ENCODE measurements around the gene FAM83D.
A peak's percentile ranks its signal among the peaks of the same experiment; 100 is the strongest.
"Not testable (repeated sequence)": the region's sequence is repeated elsewhere in the genome, so short reads cannot be mapped to it uniquely, and the experiment has no call there.

FAM83D gene

GRCh38 chr20:38963745-38964144 lies 37.5 kb downstream of the FAM83D start:
- no peak for DNase-seq (ENCODE audit: low spot score)

DNA sequence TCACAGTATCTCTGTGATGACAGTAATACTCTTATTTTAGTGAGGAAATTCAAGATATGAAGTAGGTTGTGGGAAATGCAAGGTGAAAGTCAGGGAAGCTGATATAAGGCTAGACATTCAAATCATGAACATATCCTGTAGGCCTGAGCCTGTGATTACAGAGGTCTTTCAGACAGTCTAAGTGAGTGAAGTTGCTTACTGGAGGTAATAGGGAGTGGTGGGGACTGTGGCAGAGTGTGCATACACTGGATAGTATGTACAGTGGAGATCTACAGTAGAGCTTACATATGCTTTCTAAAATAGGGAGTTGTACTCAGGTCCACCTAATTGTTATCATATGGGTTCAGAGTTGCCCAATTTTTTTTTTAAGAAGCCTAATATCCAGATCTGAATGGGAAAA lies 39.0 kb downstream of the FAM83D start:
- DNase-seq (ENCODE audit: low spot score) = no peak

GRCh38 chr20:38968090-38968489 lies 41.9 kb downstream of the FAM83D start:
- DNase-seq (ENCODE audit: low spot score) = no peak

- DNase-seq (ENCODE audit: low spot score) = peak; percentile 26
These were observed 43.5 kb downstream of the FAM83D start for GRCh38 chr20:38969708-38970107.

DNA sequence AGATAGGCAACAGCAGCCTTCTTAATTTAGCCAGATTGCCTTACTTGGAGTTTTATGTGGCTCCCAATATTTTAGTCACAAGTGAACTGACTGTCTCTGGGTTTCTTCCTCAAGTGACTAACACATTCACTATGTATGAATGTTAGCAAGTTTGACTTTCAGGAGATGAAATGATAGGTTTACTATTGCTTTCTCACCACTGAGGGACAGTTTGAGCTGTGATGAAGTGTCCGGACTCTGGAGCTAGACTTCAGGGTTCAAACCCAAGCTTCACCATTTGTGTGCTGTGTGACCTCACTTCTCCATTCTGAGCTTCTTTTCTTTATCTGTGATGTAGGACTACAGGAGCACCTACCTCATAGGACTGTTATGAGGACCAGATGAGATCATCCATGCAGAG lies 44.1 kb downstream of the FAM83D start:
- DNase-seq (ENCODE audit: low spot score) = no peak

GRCh38 chr20:38973107-38973506 lies 46.9 kb downstream of the FAM83D start:
- DNase-seq (ENCODE audit: low spot score) = no peak

- no peak for DNase-seq (ENCODE audit: low spot score)
These were observed 47.4 kb downstream of the FAM83D start for GRCh38 chr20:38973645-38974044.

DNA sequence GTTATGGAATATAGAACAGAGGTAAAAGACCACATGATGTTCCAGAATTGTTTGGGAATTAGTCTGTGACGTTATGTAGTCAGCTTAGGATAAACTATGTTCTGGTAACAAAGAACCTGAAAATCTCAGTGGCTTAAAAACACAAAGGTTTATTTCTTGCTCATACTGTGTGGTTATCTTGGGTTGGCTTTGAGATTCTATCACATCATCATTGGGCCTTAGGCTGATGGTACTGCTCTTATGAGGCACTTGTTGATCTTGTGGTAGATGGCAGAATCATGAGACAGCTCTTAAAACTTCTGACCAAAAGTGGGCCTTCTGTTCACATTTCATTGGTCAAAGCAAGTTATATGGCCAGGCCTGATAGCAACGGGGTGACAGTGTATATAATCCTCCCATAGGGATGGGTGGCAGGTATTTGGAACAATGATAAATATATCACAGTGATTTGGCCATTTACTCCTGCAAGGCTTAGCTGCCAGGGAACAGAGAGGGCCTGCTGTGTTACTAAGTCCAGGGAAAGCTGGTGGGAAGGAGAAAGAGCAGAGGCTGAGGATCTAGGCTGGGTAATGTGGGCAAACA lies 49.4 kb downstream of the FAM83D start:
- no peak for DNase-seq (ENCODE audit: low spot score)

DNA sequence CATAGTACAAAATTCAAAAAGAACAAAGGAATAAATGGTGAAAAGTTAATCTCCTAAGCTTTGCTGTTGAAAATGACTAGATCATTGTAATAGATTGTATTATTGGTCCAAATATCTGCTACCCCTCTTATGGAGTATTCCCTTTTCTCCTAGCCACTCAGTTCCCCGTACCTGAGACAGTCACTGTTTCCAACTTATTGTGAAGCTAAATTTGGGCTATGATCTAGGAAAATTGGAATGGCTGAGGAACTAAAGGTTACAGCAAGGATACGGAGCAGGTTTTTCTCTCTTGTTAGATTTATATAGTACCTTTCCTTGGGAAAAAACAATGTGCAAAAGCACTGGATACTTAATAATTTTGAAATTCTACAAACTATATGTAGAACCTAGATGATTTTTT lies 53.2 kb downstream of the FAM83D start:
- no peak for DNase-seq (ENCODE audit: low spot score)

- DNase-seq (ENCODE audit: low spot score) = no peak
These were observed 53.6 kb downstream of the FAM83D start for GRCh38 chr20:38979842-38980241.

- no peak for DNase-seq (ENCODE audit: low spot score)
These were observed 56.1 kb downstream of the FAM83D start for GRCh38 chr20:38982291-38982690.

DNA sequence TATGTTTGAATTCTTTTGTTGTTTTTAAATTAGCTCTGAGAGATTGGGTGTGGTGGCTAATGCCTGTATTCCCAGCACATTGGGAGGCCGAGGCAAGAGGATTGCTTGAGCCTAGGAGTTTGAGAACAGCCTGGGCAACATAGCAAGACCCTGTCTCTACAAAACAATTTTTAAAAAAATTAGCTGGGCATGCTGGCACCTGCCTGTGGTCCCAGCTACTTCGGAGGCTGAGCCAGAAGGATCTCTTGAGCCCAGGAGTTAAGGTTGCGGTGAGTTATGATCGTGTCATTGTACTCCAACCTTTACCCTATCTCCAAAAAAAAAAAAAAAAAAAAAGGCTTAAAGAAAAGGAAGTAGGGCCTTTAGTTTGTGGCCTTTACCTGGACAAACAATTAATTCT lies 58.8 kb downstream of the FAM83D start:
- no peak for DNase-seq (ENCODE audit: low spot score)

DNA sequence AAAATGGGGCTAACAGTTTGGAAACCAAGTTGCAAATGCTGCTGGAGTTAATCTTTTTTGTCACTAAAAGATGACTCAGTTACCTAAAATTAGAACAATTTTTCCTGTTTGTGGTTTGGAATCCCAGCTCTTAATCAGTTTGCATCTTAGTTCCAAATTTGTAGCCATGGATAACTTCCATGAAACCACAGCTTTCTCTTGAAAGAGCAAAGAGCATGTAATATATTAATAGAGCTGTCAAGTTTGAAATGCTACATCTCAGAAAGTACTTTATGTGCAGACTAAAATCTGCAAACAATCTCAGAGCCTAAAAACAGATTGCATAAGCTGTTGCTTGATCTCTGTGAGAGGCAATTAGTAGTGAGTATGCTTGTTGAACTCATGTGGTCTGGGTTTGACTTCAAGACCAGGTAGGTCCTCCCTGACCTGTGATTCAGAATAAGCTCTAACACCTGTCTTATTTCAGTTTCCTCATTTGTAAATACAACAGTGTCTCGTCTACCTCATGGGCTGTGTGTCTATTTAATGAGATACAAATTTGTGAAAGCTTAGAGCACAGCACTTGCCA lies 59.5 kb downstream of the FAM83D start:
- no peak for DNase-seq (ENCODE audit: low spot score)

- DNase-seq (ENCODE audit: low spot score) = no peak
These were observed 60.4 kb downstream of the FAM83D start for GRCh38 chr20:38986663-38987062.

DNA sequence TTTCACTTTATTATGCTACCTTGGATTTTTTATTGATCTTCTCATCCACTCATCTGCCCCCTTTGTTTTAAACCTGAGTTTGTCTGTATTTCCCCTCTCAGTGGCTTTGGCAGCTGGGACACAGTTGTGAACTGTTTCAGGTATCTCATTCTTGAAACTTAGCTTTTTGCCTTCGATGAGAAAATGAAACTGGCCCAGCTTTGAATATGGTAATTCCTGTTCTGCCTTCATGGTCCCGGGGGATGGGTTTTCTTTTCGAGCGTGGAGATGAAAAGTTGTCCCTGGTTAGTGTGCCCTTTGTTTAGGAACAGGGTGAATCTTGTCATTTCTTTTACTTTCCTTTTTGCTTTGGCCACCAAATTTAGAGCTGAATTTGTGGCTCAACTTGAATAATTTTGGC lies 61.6 kb downstream of the FAM83D start:
- DNase-seq (ENCODE audit: low spot score) = no peak

- DNase-seq (ENCODE audit: low spot score) = no peak
These were observed 64.5 kb downstream of the FAM83D start for GRCh38 chr20:38990728-38991127.

GRCh38 chr20:38991814-38992704 lies 65.8 kb downstream of the FAM83D start:
- DNase-seq (ENCODE audit: low spot score) = no peak

DNA sequence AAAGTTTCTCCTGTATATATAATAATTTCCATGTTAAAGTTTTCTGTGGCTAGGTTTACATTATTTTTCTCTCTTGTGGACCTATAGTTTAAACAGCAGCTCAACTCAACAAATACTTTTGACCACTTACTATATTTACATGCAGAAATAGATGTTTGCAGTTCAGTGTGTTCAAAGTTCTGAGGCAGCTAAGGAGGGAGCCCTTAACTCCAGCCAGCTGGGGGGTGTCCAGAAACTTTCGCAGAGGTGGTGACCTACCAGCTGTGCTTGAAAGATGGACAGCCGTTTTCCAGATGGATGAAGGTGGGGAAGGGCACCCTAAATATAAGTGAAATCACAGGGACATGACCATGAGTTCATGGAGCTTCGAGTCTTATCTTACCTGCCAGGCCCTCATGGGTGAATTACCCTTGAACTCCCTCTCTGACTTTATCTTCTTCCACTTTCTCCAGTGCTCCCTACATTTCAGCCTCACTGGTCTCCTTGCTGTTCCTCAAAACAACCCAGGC lies 69.4 kb downstream of the FAM83D start:
- no peak for DNase-seq (ENCODE audit: low spot score)

DNA sequence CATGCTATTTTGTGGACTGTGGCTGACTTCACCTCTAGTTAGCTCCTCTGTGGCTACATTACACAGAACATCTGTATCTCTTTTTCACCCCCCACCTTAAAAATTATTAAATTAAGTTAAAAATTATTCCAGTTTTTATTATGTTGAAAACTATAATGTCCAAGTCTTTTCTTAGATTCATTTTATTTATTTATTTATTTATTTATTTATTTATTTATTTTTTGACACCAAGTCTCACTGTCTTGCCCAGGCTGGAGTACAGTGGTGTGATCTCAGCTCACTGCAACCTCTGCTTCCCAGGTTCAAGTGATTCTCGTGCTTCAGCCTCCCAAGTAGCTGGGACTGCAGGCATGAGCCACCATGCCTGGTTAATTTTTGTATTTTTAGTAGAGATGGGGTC lies 70.6 kb downstream of the FAM83D start:
- DNase-seq (ENCODE audit: low spot score) = not testable (repeated sequence)

DNA sequence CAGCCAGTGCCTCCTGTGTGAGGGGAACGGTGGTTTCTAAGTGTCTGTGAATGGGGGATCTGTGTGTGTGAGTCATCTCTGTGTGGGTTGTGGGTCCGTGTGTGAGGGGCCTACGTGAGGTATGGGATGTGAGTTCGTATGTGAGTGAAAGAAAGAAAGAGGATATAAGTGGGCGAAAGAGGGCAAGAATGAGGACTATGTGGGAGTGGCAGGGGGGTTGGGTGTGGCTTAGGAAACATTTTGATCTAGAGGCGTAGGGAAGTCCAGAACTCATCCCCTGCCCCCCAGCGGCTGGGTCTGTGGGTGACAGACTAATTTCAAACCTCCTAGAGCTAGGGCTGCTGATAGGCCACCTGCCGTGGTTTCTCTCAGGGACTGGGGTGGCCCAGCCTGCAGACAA lies 71.4 kb downstream of the FAM83D start:
- no peak for DNase-seq (ENCODE audit: low spot score)

- DNase-seq (ENCODE audit: low spot score) = no peak
These were observed 73.0 kb downstream of the FAM83D start for GRCh38 chr20:38999217-38999616.

- no peak for DNase-seq (ENCODE audit: low spot score)
These were observed 74.0 kb downstream of the FAM83D start for GRCh38 chr20:38999965-39000910.

Measured in HuH-7 (cell line).